Activated CD4-positive, CD25-positive, alpha-beta regulatory T cell treated with anti-CD3 and anti-CD28 coated beads, Interleukin-2, amount 50 U/mL, for 24 hours (primary cell): ENCODE results near the gene SLC38A4.
A peak's percentile ranks its signal among the peaks of the same experiment; 100 is the strongest.

Experiments
- ATAC-seq, 2 donors: fragments of 150-1000 bp; cut with Tn5 transposase; one replicate each; pipeline ENCODE4 v1.10.0; 2021; ENCODE audit warnings: mild to moderate bottlenecking in 1 of 2, moderate library complexity in 1 of 2

The SLC38A4 gene

DNA sequence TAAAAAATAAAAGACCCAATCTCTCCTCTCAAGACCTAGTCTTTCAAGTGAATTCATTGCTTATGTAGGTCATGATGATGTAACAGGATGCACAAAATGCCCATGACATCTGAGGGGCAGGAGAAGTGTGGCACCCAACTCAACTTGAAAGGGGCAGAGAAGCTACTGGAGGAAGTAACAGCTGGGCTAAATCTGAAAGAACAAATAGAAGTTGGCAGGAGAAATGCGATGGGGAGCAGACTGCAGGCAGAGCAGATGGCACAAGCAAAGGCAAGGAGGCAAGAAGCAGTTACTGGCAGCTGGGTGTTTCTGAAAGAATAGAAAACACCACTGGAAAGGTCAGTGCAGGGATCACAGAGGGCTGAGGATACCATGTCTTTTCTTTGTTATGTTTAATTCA lies 14.6 kb downstream of the SLC38A4 start:
- ATAC-seq = no peak

DNA sequence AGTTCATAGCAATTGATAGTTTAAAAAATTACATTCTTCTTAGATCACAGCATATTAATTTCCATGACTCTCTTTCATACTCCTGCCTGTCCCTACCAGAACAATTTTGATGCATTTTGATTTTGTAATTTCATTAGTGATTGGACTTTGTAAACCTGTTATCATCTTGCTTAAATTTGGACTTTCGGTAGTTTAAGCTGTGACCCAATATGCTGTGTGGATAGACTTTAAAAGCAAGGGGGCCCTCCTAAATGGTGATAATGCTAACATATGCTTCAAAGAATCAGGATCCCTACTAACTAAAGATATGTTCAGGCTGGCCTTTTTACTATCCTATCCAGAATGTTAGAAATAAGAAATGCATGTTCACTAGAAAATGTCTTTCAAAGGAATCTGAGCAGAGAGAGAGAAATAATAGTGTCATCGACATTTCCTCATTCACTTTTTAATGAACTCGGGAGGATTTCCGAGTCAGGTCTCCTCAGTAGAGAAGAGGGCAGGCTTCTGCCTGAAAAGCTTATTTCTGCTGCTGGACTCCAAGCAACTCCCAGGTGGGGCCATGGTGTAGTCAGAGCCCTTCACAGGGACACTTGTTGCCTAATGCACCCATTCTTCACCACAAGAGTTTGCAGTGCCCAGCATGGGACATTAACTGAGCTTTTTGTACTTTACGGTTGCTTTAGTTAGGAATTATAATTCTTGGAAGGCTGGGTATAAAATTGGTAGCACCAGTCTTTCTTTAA lies 16.7 kb downstream of the SLC38A4 start:
- ATAC-seq = no peak

DNA sequence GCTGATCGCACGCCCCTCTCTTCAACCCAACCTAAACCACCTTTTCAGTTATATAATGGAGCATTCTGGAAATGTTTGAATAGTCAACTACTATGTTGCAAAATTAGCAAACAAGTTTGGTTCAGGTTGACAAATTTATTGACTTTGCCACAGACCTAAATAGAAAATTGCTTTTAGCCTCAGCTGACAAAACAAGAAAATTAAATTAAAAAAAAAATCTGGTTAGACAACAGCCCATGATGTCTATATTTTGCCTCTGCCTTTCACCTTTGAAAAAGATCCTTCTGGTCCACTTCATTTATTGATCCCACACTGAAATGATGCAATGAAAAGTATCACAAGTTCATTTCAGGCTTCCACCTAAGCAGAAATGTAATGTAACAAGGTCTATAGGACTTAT lies 17.5 kb downstream of the SLC38A4 start:
- no peak for ATAC-seq

DNA sequence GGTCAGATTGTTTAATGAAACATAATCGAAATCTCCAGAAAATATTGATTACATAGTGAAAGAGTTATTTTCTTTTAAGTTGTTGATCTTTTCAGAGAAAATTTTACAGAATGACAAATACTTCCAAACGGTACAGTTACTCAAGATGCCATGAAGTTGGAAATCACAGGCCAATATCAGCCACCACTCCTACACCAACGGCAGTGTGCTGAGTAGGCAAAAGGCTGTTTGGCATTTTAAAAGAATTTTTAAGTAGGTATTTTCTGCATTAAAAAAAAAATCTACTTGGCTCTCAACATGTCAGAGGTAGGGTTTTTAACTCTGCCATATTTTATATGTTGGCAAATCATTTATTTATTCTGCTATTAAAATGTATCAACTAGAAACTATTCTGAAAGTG lies 21.7 kb downstream of the SLC38A4 start:
- ATAC-seq = no peak

DNA sequence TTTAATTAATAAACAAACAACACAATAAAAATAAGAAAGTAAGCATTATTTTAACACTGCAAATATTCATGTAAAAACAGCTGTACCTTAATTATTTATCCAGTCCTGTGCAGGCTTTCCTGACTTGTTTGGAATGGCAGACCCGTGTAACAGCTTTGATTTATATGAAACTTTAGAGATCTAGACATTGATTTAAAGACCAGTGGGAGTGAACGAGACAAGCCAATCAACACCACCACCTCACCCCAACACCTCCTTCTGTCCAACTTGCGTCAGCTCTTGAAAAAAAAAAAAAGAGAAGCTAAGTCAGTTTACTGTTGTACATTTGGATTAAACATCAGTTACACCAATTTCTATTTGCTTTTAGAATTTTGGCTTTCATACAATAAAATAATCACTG lies 22.3 kb downstream of the SLC38A4 start:
- ATAC-seq = no peak

DNA sequence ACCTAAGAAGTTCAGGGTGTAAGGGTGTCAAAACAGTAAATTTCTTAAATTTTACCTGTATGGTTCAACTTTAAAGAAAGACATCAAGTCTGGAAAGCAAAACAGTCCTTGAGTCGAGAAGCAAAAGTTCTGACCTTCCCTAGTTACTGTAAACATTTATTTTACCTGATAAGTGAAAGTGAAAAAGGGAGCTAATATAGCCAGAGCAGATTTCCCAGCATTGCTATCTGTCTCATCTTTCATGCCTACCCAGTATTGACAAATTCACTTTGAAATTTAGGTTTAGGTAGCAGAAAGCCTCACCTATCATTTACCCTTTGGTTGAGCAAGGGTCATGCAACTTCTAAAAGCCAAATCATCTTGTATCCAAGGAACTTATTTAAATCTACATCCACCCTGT lies 24.5 kb downstream of the SLC38A4 start:
- no peak for ATAC-seq

DNA sequence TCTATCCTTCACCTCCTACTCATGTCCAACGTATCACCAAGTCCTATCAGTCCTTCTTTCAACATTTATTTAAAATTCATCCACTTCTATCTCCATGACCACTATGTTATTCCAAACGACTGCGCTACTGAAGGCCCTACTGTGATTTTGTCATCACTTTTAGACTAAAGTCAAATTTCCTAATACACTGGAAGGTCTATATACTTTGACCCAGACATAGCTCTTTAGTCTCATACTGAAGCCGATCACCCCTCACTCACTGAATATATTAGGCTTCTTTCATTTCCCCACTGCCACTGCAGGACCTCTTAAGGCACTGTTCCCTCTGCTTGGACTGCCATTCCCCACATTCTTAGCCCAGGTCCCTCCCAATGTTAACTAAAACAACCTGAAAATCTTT lies 25.6 kb downstream of the SLC38A4 start:
- ATAC-seq = no peak

DNA sequence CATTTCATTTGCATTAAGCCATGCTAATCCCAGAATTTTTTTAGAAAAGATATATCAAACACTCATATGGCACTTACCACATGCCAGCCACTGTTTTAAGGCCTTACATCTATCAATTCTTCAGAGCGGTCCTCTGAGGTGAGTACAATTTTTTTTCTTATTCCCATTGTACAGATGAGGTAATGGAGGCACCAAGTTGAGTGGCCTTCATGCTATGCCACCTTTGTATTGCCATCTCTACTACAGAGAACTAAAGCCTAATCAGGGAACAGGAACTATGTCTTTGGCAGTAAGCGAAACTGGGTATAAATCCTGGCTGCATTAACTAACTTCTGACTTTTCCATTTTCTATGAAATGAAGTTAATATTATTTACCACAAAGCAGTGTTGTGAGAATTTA lies 27.1 kb downstream of the SLC38A4 start:
- ATAC-seq = no peak

DNA sequence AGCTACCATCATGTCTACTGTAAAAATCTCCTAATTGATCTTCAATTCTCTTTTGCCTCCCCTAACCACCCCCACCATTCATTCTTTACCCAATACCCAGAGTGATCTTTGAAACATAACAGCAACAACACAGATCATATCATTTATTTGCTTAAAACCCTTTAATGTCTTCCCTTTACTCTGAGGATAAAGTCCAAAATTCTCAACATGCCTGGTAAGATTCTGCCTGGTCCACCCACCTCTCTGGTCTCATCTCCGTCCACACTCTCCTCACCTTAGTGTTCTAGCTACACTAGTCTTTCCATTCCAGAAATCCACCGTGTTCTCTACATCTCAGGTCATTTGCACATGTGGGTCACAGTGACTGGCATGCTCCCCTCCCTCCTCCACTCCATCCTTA lies 27.7 kb downstream of the SLC38A4 start:
- ATAC-seq = no peak

DNA sequence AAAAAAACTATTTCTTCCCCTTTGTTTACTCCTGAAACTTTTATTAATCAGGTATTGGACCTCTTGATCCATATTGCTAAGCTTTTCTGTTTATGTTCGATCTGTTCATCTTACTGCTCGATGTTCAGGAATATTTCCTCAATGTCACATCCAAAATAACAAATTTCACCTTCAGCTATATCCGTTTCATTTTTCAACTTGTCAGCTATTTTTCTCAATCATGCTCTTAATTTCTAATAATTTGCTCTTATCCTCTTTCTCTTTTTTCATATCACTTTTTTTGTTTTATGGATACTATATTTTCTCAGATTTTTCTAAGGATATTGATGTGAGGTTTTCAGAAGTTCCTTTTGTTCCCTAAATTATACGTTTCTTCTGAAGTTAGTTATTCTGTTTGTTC lies 29.8 kb downstream of the SLC38A4 start:
- ATAC-seq = no peak

DNA sequence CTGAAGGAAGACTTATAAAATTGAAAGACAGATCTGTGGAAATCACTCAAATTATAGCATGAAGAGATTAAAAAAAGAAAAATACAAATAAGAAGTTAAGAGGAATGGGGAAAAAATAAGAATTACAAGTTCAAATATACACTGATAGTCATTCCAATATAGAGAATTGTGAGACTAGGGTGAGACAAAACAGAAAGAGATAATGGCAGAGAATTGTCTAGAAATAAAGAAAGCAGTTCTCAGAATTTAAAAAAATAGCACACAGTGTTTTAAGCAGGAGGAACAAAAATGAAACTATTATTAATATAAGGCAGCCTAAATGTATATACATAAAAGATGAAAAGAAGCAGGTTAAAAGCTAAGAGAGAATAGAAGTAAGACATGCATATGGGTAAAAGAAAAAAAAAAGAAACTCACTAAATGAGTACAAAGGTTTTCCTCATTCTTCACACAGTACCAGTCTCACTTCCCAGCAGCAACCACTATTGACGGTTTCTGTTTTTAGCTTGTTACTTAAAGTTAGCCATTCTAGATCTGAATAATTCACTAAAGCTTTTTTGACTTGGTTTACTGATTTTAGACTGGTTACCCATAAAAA lies 31.1 kb downstream of the SLC38A4 start:
- ATAC-seq = peak; percentile 61 to 70

DNA sequence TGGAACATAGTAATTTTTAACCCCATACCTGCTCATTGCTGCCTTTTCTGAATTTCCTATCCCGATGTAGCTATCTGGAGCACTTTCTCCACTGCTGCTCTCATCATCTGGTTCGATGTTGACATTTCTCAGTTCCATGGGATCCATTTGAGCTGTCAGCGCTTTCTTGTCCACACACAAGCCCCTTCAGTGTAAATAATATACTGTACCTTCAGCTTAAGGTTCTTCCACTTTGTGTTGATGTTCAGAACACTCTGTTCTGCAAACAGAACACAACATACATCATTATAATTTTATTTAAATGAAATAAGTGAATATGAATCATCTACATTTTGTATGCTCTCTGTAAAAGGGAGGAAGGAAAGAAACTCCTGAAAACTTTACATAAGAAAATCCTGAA lies 32.9 kb downstream of the SLC38A4 start:
- ATAC-seq = no peak

DNA sequence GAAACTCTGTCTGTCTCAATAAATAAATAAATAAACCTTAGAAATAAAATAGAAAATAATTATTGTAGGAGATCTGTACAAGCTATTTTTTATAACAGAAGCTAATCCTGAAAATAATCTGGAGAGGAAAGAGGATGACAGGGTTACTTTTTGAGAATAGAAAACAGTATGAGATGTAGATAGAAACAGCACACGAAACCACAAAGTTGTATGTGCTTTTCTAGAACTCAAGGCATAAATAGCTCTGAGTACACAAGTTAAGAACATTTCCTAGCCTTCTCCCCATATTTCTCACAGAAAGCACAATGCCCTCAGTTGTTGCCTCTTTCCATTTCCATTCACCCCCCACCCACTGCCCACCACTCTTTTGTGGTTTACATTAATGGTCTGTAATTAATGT lies 35.7 kb downstream of the SLC38A4 start:
- ATAC-seq = no peak

DNA sequence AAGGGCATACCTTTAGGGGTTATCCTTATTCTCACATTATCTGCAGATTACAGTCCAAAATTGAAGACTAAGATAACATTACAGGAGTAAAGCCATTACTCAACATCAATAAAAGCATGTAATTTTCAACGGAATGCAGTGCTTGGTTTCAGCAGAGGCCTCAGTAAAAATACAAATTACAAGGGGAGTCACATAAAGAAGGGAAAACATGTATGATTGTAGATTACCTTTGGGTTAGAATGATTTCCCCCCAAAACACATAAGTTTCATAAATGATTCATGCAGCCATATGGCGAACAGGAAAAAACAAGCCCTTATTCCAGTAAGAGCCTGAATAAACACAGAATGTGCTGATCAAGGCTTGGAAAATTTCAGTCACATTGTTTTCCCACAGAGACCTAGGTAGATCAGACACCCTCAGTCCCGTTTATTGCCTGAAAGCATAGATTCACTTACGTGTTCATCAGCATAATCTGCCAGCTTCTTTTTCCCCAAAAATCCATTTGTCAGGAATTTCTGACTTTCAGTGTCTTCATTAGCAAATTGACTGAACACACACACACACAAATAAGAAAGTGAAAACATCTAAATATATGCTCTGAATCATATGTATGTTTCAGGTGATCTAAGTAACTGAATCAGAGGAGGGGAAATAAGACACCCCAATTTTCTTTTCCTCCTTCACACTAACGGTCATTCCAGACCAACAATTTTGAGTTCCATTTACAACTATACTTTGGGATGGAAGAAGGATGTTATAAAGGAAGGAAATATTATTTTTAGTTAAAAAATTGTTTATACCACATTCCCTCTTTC lies 37.5 kb downstream of the SLC38A4 start:
- ATAC-seq = no peak

DNA sequence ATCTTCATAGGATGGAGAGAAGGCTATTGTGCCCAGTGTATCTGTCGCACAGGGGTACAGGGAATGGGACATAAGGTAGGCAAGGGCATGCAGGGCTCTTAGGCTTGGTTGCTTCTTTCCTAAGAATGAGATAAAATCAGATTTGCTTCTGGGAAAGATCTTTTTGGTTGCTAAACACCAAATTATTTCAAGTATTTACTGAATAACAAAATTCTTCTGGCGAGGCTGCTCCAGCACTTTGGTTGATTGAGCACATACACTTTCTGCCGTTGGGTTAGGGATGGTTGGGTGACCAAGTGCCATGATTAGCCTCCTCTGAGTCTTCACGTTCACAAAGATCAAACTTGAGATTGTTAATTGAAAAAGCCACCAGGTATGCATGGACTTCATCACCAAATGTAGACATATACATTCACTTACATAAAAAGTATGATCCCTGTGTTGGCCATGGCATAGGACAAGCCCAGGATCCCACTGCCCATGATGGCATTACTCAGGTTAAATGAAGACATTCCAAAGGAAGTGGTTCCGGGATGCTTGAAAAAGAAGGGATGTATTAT lies 38.2 kb downstream of the SLC38A4 start:
- ATAC-seq = no peak

DNA sequence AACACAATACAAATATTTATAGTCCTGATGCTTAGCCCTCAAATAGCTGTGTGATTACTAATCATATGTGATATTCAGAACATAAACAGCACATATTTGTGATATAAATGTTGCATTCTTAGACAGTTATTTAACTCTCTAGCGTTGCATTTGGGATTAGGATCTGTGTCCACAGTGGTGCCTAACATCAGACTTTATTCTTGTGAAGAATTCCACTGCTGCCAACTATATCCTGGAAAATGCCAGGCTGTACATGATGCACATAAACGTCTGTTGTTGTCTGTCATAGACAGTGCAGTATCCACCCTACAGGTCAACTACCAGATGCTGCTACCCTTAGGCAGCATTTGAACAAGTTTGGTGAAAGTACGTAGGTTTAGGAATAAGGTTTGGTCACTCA lies 39.0 kb downstream of the SLC38A4 start:
- ATAC-seq = no peak

DNA sequence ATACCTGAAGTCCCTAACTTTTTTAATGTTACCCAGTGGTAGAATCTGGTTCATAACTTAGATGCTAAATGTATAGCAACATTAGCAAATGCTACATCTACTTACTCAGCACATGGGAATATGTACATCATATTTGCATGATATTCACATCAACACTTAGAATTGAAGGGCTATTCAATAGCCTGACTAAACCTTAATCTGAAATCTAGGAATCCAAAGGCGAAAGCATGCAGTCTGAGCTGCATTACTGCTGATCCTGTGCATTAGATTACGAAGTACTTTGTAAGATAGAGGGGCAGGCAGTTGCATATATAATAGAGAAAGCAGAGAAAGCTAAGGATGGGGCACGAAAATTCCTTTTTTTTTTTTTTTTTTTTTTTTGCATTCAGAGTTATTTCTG lies 40.4 kb downstream of the SLC38A4 start:
- ATAC-seq = no peak

DNA sequence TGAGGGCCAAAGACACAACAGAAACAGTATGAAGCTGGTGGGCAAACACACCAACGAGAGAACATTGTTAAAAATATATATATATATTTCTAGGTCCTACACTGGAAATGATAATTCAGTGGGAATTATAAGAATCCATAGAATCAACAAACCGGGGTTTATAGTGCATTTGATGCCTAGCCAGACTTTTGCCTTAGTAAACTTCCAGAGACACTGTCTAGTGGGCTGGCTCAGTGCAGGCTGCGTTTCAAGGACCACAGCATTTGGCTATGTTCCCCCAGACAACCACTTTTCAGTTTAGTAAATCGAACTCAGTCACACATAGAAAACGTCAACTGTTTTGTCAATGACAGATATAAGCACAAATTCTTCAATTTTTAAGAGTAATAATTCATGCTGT lies 41.9 kb downstream of the SLC38A4 start:
- ATAC-seq = no peak

DNA sequence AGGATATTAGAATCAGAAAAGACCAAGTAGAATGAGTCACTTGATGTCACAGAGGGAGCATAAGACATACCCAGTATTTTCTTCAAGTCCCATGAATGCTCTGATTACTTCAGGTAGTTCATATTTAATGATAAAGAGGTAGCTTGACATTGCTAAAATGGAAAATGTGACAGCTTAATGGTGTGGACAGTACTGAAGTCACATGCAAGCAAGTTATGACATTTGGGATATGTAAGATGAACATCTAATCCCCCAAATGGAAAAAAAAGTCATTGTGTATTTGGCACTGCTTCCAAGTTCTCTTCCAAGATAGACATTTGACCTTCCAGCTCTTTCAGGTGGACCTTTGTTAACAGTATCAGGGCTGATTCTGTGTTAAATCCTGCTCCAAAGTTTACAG lies 45.9 kb downstream of the SLC38A4 start:
- ATAC-seq = no peak

DNA sequence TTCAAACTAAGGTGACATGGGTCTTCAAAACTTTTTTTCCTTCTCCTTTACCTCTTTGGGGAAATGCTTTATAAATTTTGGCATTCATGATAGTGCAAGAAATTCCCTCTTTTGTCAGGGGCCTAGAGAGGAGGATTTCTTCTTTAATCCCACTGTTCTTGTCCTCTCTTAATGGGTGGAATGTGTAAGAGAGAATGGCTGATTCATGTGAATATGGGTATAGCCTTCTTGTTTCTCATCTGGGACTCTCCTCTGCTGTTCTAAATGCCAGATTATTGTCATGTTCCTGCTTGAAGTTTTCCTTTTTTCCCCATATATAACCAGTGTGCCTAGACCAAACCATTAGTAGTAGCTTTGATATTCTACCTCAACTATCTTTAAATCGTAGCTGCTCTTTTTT lies 46.7 kb downstream of the SLC38A4 start:
- ATAC-seq = no peak

DNA sequence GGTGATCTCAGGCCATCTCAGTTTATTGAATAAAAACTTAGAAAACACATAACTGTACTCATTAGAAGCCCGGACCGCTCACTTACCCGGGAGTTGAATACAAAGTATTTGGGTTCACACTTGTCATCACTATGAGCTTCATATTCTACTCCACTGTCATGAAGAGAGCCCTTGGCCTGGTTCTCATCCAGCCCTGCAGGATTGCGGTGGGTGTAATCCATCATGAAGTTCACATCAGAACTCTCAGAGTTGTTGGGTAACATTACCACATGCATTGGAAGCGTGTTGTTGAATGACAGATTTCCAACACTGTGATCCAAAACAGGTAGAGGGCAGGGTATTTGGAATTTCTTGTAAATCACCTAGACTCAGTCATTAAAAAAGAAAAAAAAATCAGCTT lies 47.4 kb downstream of the SLC38A4 start:
- no peak for ATAC-seq

DNA sequence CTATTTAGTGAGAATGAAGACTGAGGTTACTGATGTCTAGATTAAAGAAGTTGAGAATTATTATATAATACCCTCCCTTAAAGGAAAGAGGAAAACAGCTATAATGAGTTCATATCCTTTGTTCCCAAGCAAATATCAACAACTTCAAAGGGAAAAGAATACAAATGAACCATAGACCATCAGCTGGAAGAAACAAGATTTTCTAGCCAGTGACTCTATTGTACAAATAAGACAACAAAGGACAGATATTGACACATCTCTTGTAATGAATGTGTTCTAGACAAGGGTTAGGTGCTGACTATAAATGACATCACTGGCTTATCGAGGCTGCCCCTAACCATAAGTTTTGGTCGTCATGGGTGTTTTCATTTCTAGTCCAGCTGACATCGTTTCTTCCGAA lies 48.2 kb downstream of the SLC38A4 start:
- no peak for ATAC-seq

DNA sequence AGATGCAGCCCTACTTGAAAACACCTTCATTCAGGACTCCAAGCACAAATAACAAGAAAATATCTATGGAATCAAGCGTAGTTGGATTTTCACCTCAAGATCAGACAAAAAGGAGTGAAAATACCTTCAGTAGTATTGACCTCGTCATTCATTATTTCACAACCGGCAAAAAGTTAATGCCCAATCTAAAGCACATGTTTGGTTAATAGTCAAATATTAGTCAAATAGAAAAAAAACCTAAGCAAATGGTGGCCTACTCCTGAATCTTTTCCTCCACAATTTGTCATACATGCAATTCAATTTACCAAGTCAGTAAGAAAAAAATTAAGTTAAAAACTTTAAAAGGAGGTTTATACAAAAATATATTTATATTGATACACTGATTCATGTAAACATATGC lies 50.0 kb downstream of the SLC38A4 start:
- ATAC-seq = no peak

DNA sequence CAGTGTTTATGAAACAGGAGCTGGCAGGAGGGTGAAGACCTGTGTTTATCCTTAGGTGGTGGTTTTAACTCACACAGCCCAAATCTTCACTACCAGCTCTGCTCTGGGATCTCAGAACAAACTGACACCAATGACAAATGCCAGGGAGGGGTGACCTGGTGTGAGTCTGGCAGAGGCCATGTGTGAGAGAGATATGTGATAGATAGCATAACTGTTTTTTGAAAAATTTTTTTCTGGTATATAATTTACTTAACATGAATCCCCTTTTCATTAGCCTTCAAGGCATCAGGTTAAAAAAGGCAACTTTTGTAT lies 51.5 kb downstream of the SLC38A4 start:
- no peak for ATAC-seq
